Fibroblast of villous mesenchyme (primary cell): ENCODE measurements around the gene GALNT16. TPM values are rescaled to one million over a fixed set of nuclear protein-coding genes. Genes with fewer than 3 reads are reported as not detected.

Source experiments
- DNase-seq: peaks from one replicate; pipeline ENCODE4 v3.0.0-alpha.2; 2010; ENCODE audit warnings: low read depth
- H3K4me3 ChIP-seq: 2 replicates; pipeline ENCODE4 v1.5.1; 2011; ENCODE audit warnings: low read depth, mild to moderate bottlenecking, low read length
- total RNA-seq: library from RNA; depleted of rRNA; stranded (reverse); fragments of >200 nt; gene quantifications from 2 replicates; pipeline ENCODE4 v1.2.3, GENCODE V29; 2012
- TF ChIP-seq, protein P1 (sequence below): IDR thresholded peaks from 2 replicates; pipeline ENCODE4 v1.5.1; 2012; ENCODE audit warnings: low read depth, mild to moderate bottlenecking, low read length; ENCODE audit not compliant: insufficient read depth

GALNT16 gene
- total RNA-seq, 1 donor = under 0.01 TPM

DNA sequence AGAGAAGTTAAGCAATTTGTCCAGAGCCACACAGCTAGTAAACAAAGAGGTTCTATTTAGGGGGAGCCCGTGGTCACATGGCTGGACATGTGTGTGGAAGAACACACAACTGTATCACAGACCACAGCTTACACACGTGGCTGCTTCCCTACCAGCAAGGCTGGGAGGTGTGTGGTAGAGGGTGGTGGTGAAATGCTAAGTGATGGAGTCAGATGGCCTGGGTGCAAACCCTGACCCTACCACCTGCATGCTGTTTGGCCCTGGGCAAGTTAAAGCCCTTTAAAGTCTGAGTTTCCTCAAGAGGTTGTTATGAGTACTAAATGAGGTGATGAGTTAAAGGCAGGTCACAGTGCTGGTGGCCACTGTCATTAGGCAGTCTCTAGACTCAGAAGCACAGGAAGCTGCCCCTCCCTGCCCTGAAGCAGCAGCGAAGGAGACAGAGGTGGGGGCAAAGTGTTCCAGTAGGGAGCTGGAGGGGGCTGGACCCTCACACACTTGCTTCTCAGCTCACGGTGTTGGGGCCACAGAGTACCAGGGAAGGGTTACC is 73.9 kb downstream of the GALNT16 start:
- TF ChIP-seq, protein P1, sequence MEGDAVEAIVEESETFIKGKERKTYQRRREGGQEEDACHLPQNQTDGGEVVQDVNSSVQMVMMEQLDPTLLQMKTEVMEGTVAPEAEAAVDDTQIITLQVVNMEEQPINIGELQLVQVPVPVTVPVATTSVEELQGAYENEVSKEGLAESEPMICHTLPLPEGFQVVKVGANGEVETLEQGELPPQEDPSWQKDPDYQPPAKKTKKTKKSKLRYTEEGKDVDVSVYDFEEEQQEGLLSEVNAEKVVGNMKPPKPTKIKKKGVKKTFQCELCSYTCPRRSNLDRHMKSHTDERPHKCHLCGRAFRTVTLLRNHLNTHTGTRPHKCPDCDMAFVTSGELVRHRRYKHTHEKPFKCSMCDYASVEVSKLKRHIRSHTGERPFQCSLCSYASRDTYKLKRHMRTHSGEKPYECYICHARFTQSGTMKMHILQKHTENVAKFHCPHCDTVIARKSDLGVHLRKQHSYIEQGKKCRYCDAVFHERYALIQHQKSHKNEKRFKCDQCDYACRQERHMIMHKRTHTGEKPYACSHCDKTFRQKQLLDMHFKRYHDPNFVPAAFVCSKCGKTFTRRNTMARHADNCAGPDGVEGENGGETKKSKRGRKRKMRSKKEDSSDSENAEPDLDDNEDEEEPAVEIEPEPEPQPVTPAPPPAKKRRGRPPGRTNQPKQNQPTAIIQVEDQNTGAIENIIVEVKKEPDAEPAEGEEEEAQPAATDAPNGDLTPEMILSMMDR = no peak
- DNase-seq = no peak
- no peak overlapping the region for H3K4me3 ChIP-seq

DNA sequence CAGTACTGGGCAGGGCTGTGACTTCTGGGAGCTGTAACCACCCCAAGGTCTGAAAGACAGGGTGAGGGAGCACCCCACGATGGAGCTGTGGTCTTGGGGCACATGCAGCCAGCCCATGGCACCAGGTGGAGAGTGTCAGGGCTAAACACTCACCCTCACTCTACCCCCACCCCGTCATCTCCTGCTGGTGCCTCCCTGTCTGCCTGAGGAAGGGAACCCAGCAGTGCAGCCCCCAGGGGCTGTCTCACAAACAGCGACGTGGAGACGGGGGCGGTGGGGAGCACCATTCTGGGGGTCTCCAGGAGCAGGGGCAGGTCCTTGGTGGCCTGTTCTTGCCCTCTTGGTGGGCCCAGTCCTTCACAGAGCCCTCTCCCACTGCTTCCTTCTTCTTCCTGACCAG is 74.6 kb downstream of the GALNT16 start:
- DNase-seq = no peak
- TF ChIP-seq, protein P1 = no peak
- no peak overlapping the region for H3K4me3 ChIP-seq

DNA sequence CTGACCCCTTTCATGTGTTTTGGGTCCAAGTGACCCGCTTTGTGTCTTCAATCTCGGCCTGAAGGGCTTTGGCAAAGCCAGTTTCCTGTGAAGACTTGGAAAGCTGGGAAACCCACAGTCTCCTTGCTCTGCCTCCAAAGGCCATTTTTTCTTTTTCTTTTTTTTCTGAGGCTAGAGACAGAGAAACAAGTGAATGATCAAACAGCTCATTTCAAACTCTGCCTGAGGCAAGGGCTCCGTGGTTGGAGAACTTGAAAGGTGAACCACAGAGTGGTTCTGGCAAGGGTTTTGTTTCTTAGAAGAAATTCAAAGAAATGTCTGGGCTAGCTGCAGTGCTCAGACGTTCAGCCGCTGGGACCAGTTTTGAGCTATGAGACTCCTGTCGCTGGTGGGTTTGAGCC is 75.4 kb downstream of the GALNT16 start:
- no peak for DNase-seq
- TF ChIP-seq, protein P1 = no peak
- H3K4me3 ChIP-seq = no peak overlapping the region

DNA sequence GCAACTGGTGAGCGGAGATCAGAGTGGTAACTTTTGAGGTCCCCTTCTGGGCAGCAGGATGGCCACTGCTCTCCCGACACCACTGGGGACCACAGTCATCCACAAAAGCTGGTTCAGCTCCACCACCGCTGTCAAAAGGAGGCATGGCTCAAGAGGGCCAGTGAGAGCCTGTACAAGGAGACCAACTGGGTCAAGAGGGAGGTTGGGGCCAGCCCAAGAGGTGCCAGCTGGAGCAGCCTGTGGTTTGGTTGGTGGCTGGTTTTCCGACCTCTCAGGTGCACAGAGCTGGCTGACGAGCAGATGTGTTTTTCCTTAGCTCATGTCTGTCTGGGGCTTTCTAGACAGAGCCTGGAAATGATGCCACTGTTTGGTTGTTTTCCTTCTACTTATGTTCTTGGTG is 78.0 kb downstream of the GALNT16 start:
- H3K4me3 ChIP-seq = no peak overlapping the region
- DNase-seq = no peak
- TF ChIP-seq, protein P1 = no peak

DNA sequence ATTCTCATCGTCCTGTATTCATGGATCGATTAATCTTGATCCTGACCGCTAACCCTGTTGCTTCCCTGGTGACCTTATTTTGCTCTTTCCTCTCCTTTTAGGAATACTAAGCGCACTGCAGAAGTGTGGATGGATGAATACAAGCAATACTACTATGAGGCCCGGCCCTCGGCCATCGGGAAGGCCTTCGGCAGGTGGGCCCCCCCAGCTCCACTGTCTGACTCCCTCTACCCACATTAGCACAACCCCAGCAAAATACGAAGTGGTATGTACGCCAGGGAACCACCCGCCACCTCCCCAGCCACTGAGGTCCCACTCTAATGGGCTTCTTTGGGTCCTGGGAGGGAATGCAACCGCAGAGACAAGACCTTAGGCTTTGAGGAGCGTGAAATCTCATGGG is 79.5 kb downstream of the GALNT16 start:
- no peak for DNase-seq
- TF ChIP-seq, protein P1 = no peak
- H3K4me3 ChIP-seq = no peak overlapping the region

DNA sequence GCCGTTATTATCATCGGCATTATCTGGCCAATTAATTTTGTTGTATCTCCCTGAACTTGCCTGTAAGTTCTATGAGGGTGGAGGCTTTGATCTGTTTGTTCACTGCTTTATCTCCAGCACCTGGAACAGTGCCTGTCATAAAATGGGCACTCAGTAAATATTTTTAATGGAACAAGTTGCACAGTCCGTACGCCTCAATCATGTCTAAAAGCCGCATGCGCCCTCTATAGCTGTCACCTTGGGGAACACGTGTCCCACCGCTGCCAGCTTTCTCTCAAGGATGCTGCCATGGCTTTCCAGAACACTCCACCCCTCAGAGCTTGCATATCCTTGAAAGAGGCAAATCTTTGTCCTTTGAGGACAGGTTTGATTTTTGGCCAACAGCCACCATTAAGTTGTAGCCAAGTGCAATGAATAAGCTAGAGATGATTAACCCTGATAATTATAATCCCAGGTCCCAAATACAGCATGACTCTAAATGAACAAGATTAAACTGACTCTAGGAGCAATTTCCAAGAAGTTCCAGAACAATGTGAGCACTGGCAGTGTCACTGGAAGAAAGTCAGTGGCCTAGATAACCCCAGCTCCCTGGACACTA is 83.1 kb downstream of the GALNT16 start:
- TF ChIP-seq, protein P1 = no peak
- DNase-seq = no peak
- no peak overlapping the region for H3K4me3 ChIP-seq

DNA sequence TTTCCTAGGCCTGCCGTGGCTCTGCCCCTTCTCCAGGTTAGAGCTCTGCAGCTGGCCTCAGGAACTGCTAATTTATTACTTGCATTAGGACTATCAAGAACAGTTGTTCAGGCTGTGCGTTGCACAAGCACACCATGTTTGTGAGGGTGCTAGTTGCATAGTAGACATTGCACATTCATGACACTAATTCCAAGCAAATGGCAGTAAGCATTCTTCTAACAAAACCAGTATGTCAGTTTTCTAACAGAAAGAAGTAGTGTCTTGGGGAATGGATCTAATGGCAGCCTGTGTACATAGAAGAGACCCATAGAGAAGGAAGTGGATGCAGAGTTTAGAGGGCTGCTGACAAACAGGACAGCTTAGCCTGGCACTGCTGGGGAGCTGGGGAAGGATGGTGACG is 84.2 kb downstream of the GALNT16 start:
- TF ChIP-seq, protein P1 = no peak
- no peak overlapping the region for H3K4me3 ChIP-seq
- no peak for DNase-seq
